OCI-M2 (cell line): Measurements from ENCODE around the gene APEX1.
"Not testable (repeated sequence)": the region's sequence is repeated elsewhere in the genome, so short reads cannot be mapped to it uniquely, and the experiment has no call there.

ENCODE experiments used
- DNase-seq: peaks from one replicate; lab custom pipeline; 2025; ENCODE audit not compliant: unreplicated experiment; lab: John Stamatoyannopoulos, UW

APEX1 gene

GRCh38 chr14:20435582-20436362, 19.3 kb upstream of the APEX1 start, which contains the start of gene KLHL33:
KLHL33 (minus strand) TSS chr14:20436166; CDS start chr14:20435811, 355 bp downstream.
- DNase-seq, result no peak

- DNase-seq, result no peak
These were observed 18.7 kb upstream of the APEX1 start for GRCh38 chr14:20436363-20436755.

- no peak for DNase-seq
These were observed 16.4 kb upstream of the APEX1 start for GRCh38 chr14:20438664-20439063.

GRCh38 chr14:20440465-20440864, 14.6 kb upstream of the APEX1 start:
- no peak for DNase-seq

- DNase-seq, result no peak
These were observed 14.1 kb upstream of the APEX1 start for GRCh38 chr14:20440882-20441281.

GRCh38 chr14:20441461-20441860, 13.6 kb upstream of the APEX1 start:
- DNase-seq, result no peak

- not testable (repeated sequence) for DNase-seq
These were observed 11.4 kb upstream of the APEX1 start for GRCh38 chr14:20443650-20444049.

GRCh38 chr14:20446889-20447288, 8.1 kb upstream of the APEX1 start:
- no peak for DNase-seq

- not testable (repeated sequence) for DNase-seq
These were observed 2.2 kb upstream of the APEX1 start for GRCh38 chr14:20452831-20453230.

GRCh38 chr14:20455355-20456300, 602 bp downstream of the APEX1 start:
- no peak for DNase-seq

- no peak for DNase-seq
These were observed 1.9 kb downstream of the APEX1 start for GRCh38 chr14:20456971-20457370.

- DNase-seq, result no peak
These were observed 3.2 kb downstream of the APEX1 start for GRCh38 chr14:20458031-20458789.

- no peak for DNase-seq
These were observed 5.6 kb downstream of the APEX1 start for GRCh38 chr14:20460458-20461224.

- DNase-seq, result peak; percentile 96
These were observed 6.5 kb downstream of the APEX1 start, which contains the start of gene PIP4P1 for GRCh38 chr14:20461225-20462141. PIP4P1 (minus strand) TSS chr14:20461434; CDS start chr14:20461325, 109 bp downstream.

- DNase-seq, result no peak
These were observed 13.8 kb downstream of the APEX1 start for GRCh38 chr14:20468764-20469241.

- DNase-seq, result peak; percentile 73
These were observed 14.3 kb downstream of the APEX1 start, which contains the start of gene PNP for GRCh38 chr14:20469242-20469889. PNP (plus strand) TSS chr14:20469406; CDS start chr14:20469525, 119 bp downstream.

- no peak for DNase-seq
These were observed 15.0 kb downstream of the APEX1 start for GRCh38 chr14:20469890-20470602.

GRCh38 chr14:20470603-20470901, 15.5 kb downstream of the APEX1 start:
- no peak for DNase-seq
